ENCODE measurements around the gene KLRC1.

The KLRC1 gene

DNA sequence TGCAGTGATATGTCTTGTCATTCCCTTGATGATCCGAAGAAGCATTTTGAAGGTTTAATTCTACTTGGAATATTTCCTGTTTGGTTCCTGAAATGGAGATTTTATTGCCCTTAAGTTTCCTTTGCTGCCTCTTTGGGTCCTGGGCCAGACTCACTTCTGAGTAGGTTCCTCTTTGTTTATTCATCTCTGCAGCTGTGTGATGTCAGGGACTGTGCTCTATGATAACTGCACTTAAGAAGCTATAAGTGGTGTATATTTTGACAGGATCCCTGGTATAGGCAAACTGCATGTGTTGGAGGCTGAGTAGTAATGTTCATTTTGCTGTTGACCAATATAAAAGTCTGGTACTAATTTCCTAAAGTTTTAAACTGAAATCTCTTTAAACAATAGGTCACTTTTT, 43.8 kb downstream of the KLRC1 start, which contains the start of gene KLRC4:
Gene KLRC4, minus strand, starts transcription at position 366 of the 400 bp plus-strand sequence. Its CDS starts 182 bp downstream, at position 184.
- Histone ChIP-seq H3K4me3 (ENCODE audit: low read depth in 1 of 2, low read length in 1 of 2) (no peak within 1 kb of the TSS), H3K9me3 (no peaks in the 10 kb centered on the region), H3K27ac (no peak within 1 kb of the TSS), H3K4me1 (ENCODE audit: control insufficient read depth in 1 of 2, insufficient read depth in 1 of 2, low read depth in 1 of 2, low read length in 1 of 2) (no peaks in the 10 kb centered on the region), H3K27me3 (peaks cover 87% of the 10 kb centered on the region), H3K36me3 (no peaks in the 10 kb centered on the region)
- TF ChIP-seq, protein P1, sequence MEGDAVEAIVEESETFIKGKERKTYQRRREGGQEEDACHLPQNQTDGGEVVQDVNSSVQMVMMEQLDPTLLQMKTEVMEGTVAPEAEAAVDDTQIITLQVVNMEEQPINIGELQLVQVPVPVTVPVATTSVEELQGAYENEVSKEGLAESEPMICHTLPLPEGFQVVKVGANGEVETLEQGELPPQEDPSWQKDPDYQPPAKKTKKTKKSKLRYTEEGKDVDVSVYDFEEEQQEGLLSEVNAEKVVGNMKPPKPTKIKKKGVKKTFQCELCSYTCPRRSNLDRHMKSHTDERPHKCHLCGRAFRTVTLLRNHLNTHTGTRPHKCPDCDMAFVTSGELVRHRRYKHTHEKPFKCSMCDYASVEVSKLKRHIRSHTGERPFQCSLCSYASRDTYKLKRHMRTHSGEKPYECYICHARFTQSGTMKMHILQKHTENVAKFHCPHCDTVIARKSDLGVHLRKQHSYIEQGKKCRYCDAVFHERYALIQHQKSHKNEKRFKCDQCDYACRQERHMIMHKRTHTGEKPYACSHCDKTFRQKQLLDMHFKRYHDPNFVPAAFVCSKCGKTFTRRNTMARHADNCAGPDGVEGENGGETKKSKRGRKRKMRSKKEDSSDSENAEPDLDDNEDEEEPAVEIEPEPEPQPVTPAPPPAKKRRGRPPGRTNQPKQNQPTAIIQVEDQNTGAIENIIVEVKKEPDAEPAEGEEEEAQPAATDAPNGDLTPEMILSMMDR (IDR thresholded peaks at IDR 0.05): no peak

DNA sequence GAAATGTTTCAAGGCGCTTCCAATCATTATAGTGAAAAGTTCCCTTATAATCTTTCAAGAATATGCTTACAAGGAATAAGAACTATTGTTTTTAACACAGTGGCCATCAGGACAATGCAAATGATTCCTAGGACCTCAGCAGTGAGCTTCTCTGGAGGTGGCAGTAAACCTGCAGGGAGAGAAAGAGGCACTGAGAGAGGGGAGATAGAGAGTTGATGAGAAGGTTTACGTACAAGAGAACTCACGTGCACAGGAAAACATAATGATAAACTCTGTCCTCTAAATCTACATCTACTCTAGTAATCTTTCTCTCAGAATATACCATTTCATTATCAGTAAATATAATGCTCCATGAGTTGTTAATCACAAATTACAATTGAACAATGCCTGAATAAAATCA, 44.3 kb downstream of the KLRC1 start:
- H3K4me1 ChIP-seq (ENCODE audit: control insufficient read depth in 1 of 2, insufficient read depth in 1 of 2, low read depth in 1 of 2, low read length in 1 of 2): no peaks in the 10 kb centered on the region
- no peak overlapping the region for H3K27ac ChIP-seq
- peaks cover 86% of the 10 kb centered on the region for H3K27me3 ChIP-seq
- H3K36me3 ChIP-seq: no peaks in the 10 kb centered on the region
- TF ChIP-seq, protein P1 (IDR thresholded peaks at IDR 0.05): no peak
- no peak overlapping the region for H3K4me3 ChIP-seq (ENCODE audit: low read depth in 1 of 2, low read length in 1 of 2)
- H3K9me3 ChIP-seq: no peaks in the 10 kb centered on the region

DNA sequence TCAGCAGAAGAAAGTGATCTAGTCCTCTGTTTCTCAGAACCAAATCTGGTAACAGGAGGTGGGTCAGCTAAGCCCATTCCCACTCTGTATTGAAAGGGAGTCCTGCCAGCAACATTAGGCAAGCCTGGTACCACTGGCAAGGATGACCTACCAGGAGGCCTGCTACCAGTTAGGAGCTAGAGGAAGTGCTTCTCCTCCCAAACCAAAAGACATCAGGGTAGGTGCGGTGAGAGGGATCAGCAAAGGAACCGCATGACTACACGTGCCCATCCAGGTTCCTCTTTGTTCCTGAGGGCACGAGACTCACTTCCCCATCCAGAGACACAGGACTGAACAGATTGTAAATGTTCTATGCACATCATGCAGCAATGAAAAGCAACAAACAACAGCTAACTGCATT, 46.5 kb downstream of the KLRC1 start:
- TF ChIP-seq, protein P1 (IDR thresholded peaks at IDR 0.05): no peak
- no peak overlapping the region for H3K4me3 ChIP-seq (ENCODE audit: low read depth in 1 of 2, low read length in 1 of 2)
- no peaks in the 10 kb centered on the region for H3K4me1 ChIP-seq (ENCODE audit: control insufficient read depth in 1 of 2, insufficient read depth in 1 of 2, low read depth in 1 of 2, low read length in 1 of 2)
- H3K27ac ChIP-seq: no peak overlapping the region
- H3K9me3 ChIP-seq: no peaks in the 10 kb centered on the region
- peaks cover 77% of the 10 kb centered on the region for H3K27me3 ChIP-seq
- H3K36me3 ChIP-seq: no peaks in the 10 kb centered on the region

DNA sequence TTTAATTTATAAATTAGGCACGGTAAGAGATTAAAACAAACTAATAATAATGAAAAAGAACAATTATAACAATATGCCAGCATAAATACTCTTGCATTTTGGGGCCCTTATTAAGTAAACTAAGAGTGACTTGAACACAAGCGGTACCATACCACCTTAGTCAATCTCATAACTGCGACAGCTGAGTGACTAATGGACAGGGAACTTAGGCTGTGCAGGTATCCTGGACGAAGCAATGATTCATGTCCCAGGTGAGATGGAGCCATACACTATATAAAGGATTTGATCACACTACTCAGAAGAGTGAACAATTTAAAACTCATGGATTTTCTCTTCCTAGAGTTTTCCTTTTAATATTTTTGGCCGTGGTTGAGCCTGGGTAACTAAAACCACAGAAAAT, 47.9 kb downstream of the KLRC1 start:
- Histone ChIP-seq H3K27me3 (peaks cover 75% of the 10 kb centered on the region), H3K4me1 (ENCODE audit: control insufficient read depth in 1 of 2, insufficient read depth in 1 of 2, low read depth in 1 of 2, low read length in 1 of 2) (no peaks in the 10 kb centered on the region), H3K4me3 (ENCODE audit: low read depth in 1 of 2, low read length in 1 of 2) (no peak overlapping the region), H3K27ac (no peak overlapping the region), H3K36me3 (no peaks in the 10 kb centered on the region), H3K9me3 (no peaks in the 10 kb centered on the region)
- TF ChIP-seq, protein P1 (IDR thresholded peaks at IDR 0.05): no peak

DNA sequence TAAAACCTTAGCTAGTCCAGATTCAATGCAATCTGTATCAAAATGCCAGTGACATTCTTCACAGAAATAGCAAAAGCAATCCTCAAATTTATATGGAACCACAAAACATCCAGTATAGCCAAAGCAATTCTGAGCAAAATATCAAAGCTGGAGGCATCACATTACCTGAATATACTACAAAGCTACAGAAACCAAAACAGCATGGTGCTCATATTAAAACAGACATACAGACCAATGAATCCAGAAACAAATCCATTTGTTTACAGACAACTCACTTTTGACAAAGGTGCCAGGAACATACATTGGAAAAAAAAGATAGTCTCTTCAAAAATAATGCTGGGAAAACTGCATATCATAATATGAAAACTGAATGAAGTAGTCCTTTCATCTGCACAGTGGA, 48.4 kb downstream of the KLRC1 start:
- TF ChIP-seq, protein P1 (IDR thresholded peaks at IDR 0.05): no peak
- no peak overlapping the region for H3K4me3 ChIP-seq (ENCODE audit: low read depth in 1 of 2, low read length in 1 of 2)
- H3K9me3 ChIP-seq: no peaks in the 10 kb centered on the region
- H3K36me3 ChIP-seq: no peaks in the 10 kb centered on the region
- no peaks in the 10 kb centered on the region for H3K4me1 ChIP-seq (ENCODE audit: control insufficient read depth in 1 of 2, insufficient read depth in 1 of 2, low read depth in 1 of 2, low read length in 1 of 2)
- peaks cover 75% of the 10 kb centered on the region for H3K27me3 ChIP-seq
- no peak overlapping the region for H3K27ac ChIP-seq

DNA sequence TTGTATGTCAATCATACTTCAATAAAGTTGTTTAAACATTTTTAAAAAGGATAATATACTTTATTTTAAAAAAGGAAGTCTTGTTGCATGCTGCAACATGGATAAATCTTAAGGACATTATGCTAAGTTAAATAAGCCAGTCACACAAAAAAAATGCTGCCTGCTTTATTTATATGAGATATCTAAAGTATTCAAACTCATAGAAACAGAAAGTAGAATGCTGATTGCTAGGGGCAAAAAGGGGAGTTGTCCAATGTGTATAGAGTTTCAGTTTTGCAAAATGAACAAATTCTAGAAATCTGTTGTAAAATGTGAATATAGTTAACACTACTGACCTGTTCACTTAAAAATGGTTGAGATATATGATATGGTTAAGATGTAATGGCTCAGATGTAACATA, 52.3 kb downstream of the KLRC1 start:
- Histone ChIP-seq H3K27me3 (peaks cover 57% of the 10 kb centered on the region), H3K27ac (no peak overlapping the region), H3K9me3 (no peaks in the 10 kb centered on the region), H3K4me1 (ENCODE audit: control insufficient read depth in 1 of 2, insufficient read depth in 1 of 2, low read depth in 1 of 2, low read length in 1 of 2) (peaks cover under 1 to 1% of the 10 kb centered on the region in 2 experiments), H3K36me3 (no peaks in the 10 kb centered on the region), H3K4me3 (ENCODE audit: low read depth in 1 of 2, low read length in 1 of 2) (no peak overlapping the region)
- TF ChIP-seq, protein P1 (IDR thresholded peaks at IDR 0.05): no peak
